GM12878 (cell line): ENCODE data around the gene GET3. TPM values are rescaled to one million over a fixed set of nuclear protein-coding genes. Genes with fewer than 3 reads are reported as not detected.

Experiments used
- ATF7 ChIP-seq: fragments of 450-650 bp; IDR thresholded peaks from 2 replicates; pipeline ENCODE4 v1.6.1; 2016; ENCODE audit warnings: low read depth, mild to moderate bottlenecking
- E4F1 ChIP-seq: fragments of 450-650 bp; IDR thresholded peaks from 2 replicates; pipeline ENCODE4 v1.6.1; 2018; ENCODE audit warnings: borderline replicate concordance, mild to moderate bottlenecking; ENCODE audit not compliant: partially characterized antibody
- HSF1 ChIP-seq: fragments of 150-350 bp; IDR thresholded peaks from 2 replicates; pipeline ENCODE4 v1.6.1; 2014; ENCODE audit warnings: mild to moderate bottlenecking, low read depth, low read length
- REST ChIP-seq: IDR thresholded peaks from 2 replicates; pipeline ENCODE4 v1.6.1; 2012; ENCODE audit warnings: mild to moderate bottlenecking, low read depth, low read length
- polyA plus RNA-seq, 11 experiments: library from polyadenylated mRNA; depleted of rRNA in 4 of 11; unstranded in 6 of 11; stranded (reverse) in 5 of 11; fragments of >200 nt; fragmentation: Nextera tagmentation in 4 of 11; fragmentation: Illumina TruSeq in 1 of 11; extraction: Ambion mirVana in 4 of 11; extraction: Trizol in 1 of 11; gene quantifications; 1 replicate in 1 of 11; 2 replicates in 10 of 11; pipeline versions ENCODE4 v1.2.1 to v1.2.3, GENCODE V29; 2011 to 2016; ENCODE audit warnings: inconsistent platforms in 2 of 11, missing spikeins in 2 of 11, low read depth in 1 of 11
- total RNA-seq, 4 experiments: library from RNA; depleted of rRNA in 3 of 4; stranded (reverse); fragments of >200 nt in 3 of 4; fragmentation: Illumina TruSeq in 1 of 4; extraction: Trizol in 1 of 4; gene quantifications; 2 replicates each; pipeline versions ENCODE4 v1.2.1 to v1.2.3, GENCODE V29; 2013 to 2021

GET3 gene
- total and polyA plus RNA-seq, 10 of the 15 experiments (the other 5 are each of a cell fraction or from before 2014, with no cell fraction given) = 14.5 to 144 (median 97.2) TPM

- TF ChIP-seq REST (no peak), ATF7 (no peak), E4F1 (no peak), HSF1 (no peak)
These were observed 15.4 kb upstream of the GET3 start (continued) for GRCh38 chr19:12721656-12722565.
